A673 (cell line): ENCODE results near the gene MLEC.

Experiments
- CTCF ChIP-seq: fragments of 300-800, 200-600 bp; sonication (generic); conservative IDR thresholded peaks from 2 replicates; pipeline ENCODE4 v1.5.1; 2017; ENCODE audit warnings: low read depth, mild to moderate bottlenecking, antibody characterized with exemption, low read length, moderate library complexity, mixed read lengths
- EZH2 ChIP-seq: fragments of 200-600 bp; sonication (generic); IDR thresholded peaks from 2 replicates; pipeline ENCODE4 v1.6.1; 2017; ENCODE audit warnings: borderline replicate concordance, low read depth, mild to moderate bottlenecking, mixed read lengths, antibody characterized with exemption, low read length; ENCODE audit not compliant: poor library complexity, severe bottlenecking

- TF ChIP-seq CTCF (no peak), EZH2 (no peak)
These were observed 48.2 kb downstream of the MLEC start for GRCh38 chr12:120735181-120735580.
